Sigmoid colon (tissue), 4 donors: ENCODE measurements around the gene C1orf53.

Experiments used
- CTCF ChIP-seq, 4 experiments: fragments of 450-650 bp in 3 of 4; fragments of 200-600 bp in 1 of 4; IDR thresholded peaks; one replicate each; pipeline ENCODE4 v1.5.1; 2016 to 2019; ENCODE audit warnings: antibody characterized with exemption in 4 of 4, mild to moderate bottlenecking in 3 of 4, moderate library complexity in 2 of 4
- EP300 ChIP-seq, 4 donors: sonication (generic); formaldehyde crosslinking; IDR thresholded peaks; one replicate each; pipeline ENCODE4 v1.6.1; 2017; ENCODE audit warnings: antibody characterized with exemption in 4 of 4
- POLR2A ChIP-seq, 2 donors: fragments of 450-650 bp; IDR thresholded peaks; one replicate each; pipeline ENCODE4 v1.6.1; 2016; ENCODE audit warnings: antibody characterized with exemption in 2 of 2, mild to moderate bottlenecking in 2 of 2, moderate library complexity in 2 of 2
- POLR2AphosphoS5 ChIP-seq, 4 donors: sonication (generic); formaldehyde crosslinking; IDR thresholded peaks; one replicate each; pipeline ENCODE4 v1.6.1; 2017; ENCODE audit warnings: antibody characterized with exemption in 4 of 4

GRCh38 chr1:197896301-197896700, 6.1 kb upstream of the C1orf53 start:
- TF ChIP-seq CTCF (IDR thresholded peaks at IDR 0.05) (no peak), EP300 (IDR thresholded peaks at IDR 0.05) (no peak), POLR2A (IDR thresholded peaks at IDR 0.05) (no peak), POLR2AphosphoS5 (IDR thresholded peaks at IDR 0.05) (no peak)
